Thoracic aorta (tissue), 2 donors: ENCODE results near the gene CACNA1E. TPM values are rescaled to one million over a fixed set of nuclear protein-coding genes. Genes with fewer than 3 reads are reported as not detected.

Source experiments
- ATAC-seq: fragments of 150-250 bp; one replicate; pipeline ENCODE4 v1.8.0; 2017; ENCODE audit warnings: low read depth; ENCODE audit not compliant: insufficient number of reproducible peaks, low FRiP score
- DNase-seq: peaks from one replicate; pipeline ENCODE4 v3.0.0-alpha.2; 2020; ENCODE audit warnings: low spot score
- H3K27ac ChIP-seq, 2 donors: fragments of 200-600 bp; sonication (generic); 1 replicate in 1 of 2; 2 replicates in 1 of 2; pipeline ENCODE4 v1.5.1; 2016; ENCODE audit warnings: mild to moderate bottlenecking in 2 of 2, moderate library complexity in 2 of 2
- H3K27me3 ChIP-seq: fragments of 200-600 bp; sonication (generic); replicated peaks from 2 replicates; pipeline ENCODE4 v1.6.0; 2016; ENCODE audit warnings: mild to moderate bottlenecking; ENCODE audit not compliant: insufficient read depth
- H3K36me3 ChIP-seq: fragments of 200-600 bp; sonication (generic); one replicate; pipeline ENCODE4 v1.5.1; 2016
- H3K4me1 ChIP-seq, 2 donors: fragments of 200-600 bp; sonication (generic); 1 replicate in 1 of 2; 2 replicates in 1 of 2; pipeline versions ENCODE4 v1.5.1 to v1.6.0; 2016; ENCODE audit warnings: low read depth in 2 of 2, mild to moderate bottlenecking in 1 of 2; ENCODE audit not compliant: control insufficient read depth in 1 of 2
- H3K4me3 ChIP-seq: fragments of 200-600 bp; sonication (generic); 2 replicates; pipeline ENCODE4 v1.5.1; 2016; ENCODE audit warnings: mild to moderate bottlenecking
- H3K9me3 ChIP-seq: fragments of 200-600 bp; sonication (generic); 2 replicates; pipeline ENCODE4 v1.5.1; 2016
- total RNA-seq, 2 donors: library from RNA; depleted of rRNA; stranded (reverse); fragments of >200 nt; gene quantifications; one replicate each; pipeline versions ENCODE4 v1.1.0 to v1.2.3, GENCODE V29; 2016
- TF ChIP-seq, protein P1 (sequence below): fragments of 200-600 bp; sonication (generic); IDR thresholded peaks from one replicate; pipeline ENCODE4 v1.5.1; 2019; ENCODE audit warnings: antibody characterized with exemption

The CACNA1E gene
- total RNA-seq, 2 donors from 2014 or later, result not detected

DNA sequence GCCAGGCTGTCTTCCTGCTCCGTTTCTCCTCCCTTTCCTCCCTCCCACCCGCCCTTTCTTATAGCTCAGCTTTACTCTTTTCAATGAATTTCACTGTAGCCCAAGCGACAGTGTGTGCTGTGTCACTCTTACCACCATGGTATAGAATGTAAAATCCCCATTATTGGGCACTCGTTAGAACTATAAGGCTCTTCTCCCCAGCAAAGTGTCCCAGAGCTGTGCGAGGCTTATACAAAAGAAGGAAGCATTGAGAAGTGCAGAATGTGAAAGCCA, 192.5 kb downstream of the CACNA1E start:
- DNase-seq (no peak), ATAC-seq (no peak)
- Histone ChIP-seq H3K36me3 (no peaks in the 10 kb centered on the region), H3K27ac (no peak overlapping the region), H3K27me3 (no peaks in the 10 kb centered on the region), H3K4me3 (no peak overlapping the region), H3K4me1 (no peaks in the 10 kb centered on the region), H3K9me3 (no peaks in the 10 kb centered on the region)
- TF ChIP-seq, protein P1, sequence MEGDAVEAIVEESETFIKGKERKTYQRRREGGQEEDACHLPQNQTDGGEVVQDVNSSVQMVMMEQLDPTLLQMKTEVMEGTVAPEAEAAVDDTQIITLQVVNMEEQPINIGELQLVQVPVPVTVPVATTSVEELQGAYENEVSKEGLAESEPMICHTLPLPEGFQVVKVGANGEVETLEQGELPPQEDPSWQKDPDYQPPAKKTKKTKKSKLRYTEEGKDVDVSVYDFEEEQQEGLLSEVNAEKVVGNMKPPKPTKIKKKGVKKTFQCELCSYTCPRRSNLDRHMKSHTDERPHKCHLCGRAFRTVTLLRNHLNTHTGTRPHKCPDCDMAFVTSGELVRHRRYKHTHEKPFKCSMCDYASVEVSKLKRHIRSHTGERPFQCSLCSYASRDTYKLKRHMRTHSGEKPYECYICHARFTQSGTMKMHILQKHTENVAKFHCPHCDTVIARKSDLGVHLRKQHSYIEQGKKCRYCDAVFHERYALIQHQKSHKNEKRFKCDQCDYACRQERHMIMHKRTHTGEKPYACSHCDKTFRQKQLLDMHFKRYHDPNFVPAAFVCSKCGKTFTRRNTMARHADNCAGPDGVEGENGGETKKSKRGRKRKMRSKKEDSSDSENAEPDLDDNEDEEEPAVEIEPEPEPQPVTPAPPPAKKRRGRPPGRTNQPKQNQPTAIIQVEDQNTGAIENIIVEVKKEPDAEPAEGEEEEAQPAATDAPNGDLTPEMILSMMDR, result no peak

DNA sequence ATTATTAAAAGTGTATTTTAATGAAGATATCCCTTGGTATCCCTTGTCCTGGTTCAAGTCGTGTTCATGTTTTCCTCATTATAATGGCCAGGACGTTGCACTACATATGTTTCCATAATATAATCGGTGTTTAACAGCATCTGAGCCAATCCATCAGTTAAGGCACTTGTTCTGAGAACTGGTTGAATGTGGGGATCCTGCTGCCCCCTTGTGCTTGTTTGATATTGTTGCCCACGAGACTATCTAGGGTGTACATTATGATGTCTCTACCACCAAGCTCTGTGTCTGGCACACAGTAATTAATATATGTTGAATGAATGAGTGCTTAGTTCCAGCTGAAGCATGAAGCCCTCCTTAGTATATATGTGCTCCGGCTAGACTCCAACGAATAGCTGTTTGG, 193.0 kb downstream of the CACNA1E start:
- ATAC-seq, result no peak

DNA sequence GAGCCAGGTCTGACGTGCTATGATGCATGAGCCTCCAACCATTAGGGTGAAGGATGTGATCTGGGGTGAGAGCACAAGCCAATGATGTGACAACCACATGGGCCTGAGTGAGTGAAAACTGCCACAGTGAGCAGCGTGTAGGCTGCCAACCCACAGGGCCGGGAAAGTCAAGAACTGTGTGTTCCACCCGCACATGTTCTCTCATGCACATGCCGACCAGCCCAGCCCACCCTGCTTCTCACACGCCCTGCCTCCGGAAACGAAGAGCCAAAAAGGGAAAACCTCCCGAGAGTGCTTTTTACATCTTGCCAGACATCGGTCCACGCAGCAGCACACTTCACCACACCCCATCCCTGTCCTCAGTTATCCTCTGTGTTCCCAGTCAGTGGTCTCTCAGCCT, 197.0 kb downstream of the CACNA1E start:
- DNase-seq, result no peak
- Histone ChIP-seq H3K9me3 (no peaks in the 10 kb centered on the region), H3K36me3 (no peaks in the 10 kb centered on the region), H3K4me1 (no peaks in the 10 kb centered on the region), H3K27me3 (no peaks in the 10 kb centered on the region), H3K4me3 (no peak overlapping the region), H3K27ac (no peak overlapping the region)
- TF ChIP-seq, protein P1, result no peak
- ATAC-seq, result no peak

More for the DNA sequence above, 193.0 kb downstream of the CACNA1E start:
- Histone ChIP-seq H3K9me3 (no peaks in the 10 kb centered on the region), H3K27me3 (no peaks in the 10 kb centered on the region), H3K27ac (no peak overlapping the region), H3K4me3 (no peak overlapping the region), H3K4me1 (no peaks in the 10 kb centered on the region), H3K36me3 (no peaks in the 10 kb centered on the region)
- DNase-seq, result no peak
- TF ChIP-seq, protein P1, result no peak

DNA sequence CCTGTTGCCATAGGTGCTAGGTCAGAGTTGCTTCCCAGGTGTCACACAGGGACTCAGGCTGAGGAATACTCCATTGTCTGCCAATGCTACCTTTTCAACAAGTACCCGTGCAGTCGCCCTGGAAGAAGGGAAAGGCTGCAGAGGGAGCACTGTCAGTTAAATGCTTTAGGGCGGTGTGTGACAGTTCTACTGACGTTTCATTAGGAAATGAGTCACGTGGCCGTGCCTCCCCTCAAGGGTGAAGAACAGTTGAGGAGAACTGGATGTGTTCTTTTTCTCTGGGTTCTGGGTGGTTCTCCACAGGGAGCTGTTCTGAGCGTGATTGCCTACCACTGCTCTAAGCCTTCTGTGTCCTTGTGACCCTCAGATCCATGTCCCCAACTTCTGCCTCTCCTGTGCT, 197.6 kb downstream of the CACNA1E start:
- no peak for ATAC-seq
- Histone ChIP-seq H3K27ac (no peak overlapping the region), H3K9me3 (no peaks in the 10 kb centered on the region), H3K4me3 (no peak overlapping the region), H3K4me1 (no peaks in the 10 kb centered on the region), H3K27me3 (no peaks in the 10 kb centered on the region), H3K36me3 (no peaks in the 10 kb centered on the region)
- TF ChIP-seq, protein P1, result no peak
- no peak for DNase-seq

DNA sequence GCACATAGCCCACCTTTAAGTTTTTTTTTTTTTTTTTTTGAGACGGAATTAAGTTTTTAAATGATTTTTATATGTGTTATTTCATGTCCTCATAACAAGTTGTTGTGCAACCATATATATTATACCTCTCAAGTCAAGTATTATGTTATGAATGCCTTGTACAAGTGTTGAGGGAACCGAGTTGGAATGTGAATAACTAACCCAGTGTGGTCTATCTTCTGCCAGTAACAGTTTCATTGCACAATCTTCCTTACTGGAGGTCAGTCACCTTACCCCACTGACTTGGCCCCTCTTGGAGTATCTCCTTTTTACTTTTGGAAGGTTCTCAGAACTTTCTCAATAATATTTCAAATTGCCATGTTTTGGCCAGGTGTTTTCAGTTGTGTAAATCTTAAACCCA, 201.9 kb downstream of the CACNA1E start:
- no peaks in the 10 kb centered on the region for H3K27me3 ChIP-seq
- H3K9me3 ChIP-seq, result no peaks in the 10 kb centered on the region
- TF ChIP-seq, protein P1, result no peak
- H3K4me3 ChIP-seq, result no peak overlapping the region
- no peaks in the 10 kb centered on the region for H3K4me1 ChIP-seq
- no peak for ATAC-seq
- H3K36me3 ChIP-seq, result no peaks in the 10 kb centered on the region
- H3K27ac ChIP-seq, result no peak overlapping the region
- DNase-seq, result no peak
